ENCODE data around the gene FAM163B.

DNA sequence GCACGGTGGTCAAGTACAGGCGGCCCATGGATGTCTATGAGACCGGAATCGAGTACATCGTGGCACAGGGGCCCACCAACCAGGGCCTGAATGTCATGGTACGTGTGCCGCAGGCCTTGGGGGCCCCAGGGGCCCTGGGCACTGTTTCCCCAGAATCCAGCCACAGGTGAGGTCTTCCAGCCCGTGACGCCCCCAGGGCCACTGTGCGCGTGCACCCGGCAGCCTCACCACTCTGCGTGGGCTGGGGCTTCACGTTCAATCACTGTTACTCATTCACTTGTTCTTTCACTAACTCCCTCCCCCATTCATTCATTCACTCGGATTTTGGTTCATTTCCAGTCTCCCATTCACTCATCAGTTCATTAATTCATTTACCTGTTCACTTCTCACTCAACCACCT lies 62.1 kb downstream of the FAM163B start:
- TF ChIP-seq, protein P1, sequence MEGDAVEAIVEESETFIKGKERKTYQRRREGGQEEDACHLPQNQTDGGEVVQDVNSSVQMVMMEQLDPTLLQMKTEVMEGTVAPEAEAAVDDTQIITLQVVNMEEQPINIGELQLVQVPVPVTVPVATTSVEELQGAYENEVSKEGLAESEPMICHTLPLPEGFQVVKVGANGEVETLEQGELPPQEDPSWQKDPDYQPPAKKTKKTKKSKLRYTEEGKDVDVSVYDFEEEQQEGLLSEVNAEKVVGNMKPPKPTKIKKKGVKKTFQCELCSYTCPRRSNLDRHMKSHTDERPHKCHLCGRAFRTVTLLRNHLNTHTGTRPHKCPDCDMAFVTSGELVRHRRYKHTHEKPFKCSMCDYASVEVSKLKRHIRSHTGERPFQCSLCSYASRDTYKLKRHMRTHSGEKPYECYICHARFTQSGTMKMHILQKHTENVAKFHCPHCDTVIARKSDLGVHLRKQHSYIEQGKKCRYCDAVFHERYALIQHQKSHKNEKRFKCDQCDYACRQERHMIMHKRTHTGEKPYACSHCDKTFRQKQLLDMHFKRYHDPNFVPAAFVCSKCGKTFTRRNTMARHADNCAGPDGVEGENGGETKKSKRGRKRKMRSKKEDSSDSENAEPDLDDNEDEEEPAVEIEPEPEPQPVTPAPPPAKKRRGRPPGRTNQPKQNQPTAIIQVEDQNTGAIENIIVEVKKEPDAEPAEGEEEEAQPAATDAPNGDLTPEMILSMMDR (optimal IDR thresholded peaks at IDR 0.05 in 1 of 3, IDR thresholded peaks at IDR 0.05 in 1 of 3, conservative IDR thresholded peaks at IDR 0.05 in 1 of 3; ENCODE audit: extremely low read depth in 1 of 3, insufficient read depth in 2 of 3, low read length in 3 of 3), result no peak
- TF ChIP-seq EZH2 (IDR thresholded peaks at IDR 0.05; ENCODE audit: low read length), result no peak

Measured in keratinocyte (primary cell).